HEK293 (cell line): ENCODE results near the gene DYDC2.
A peak's percentile ranks its signal among the peaks of the same experiment; 100 is the strongest.
"Not testable (repeated sequence)": the region's sequence is repeated elsewhere in the genome, so short reads cannot be mapped to it uniquely, and the experiment has no call there.

Experiments
- CTCF ChIA-PET: fragments of 350-600 bp; formaldehyde crosslinking; extraction: SDS; loops from one replicate; lab custom pipeline; 2021; ENCODE audit warnings: antibody characterized with exemption; lab: Yijun Ruan, JAX
- POLR2A ChIA-PET: fragments of 300-600 bp; formaldehyde crosslinking; extraction: SDS; loops from one replicate; lab custom pipeline; 2020; ENCODE audit warnings: antibody characterized with exemption, inconsistent platforms; lab: Yijun Ruan, JAX
- H3K27ac ChIP-seq: fragments of 200-500 bp; sonication (Bioruptor generic); 2 replicates; pipeline ENCODE4 v1.5.1; 2014; ENCODE audit warnings: low read depth, low read length, control low read depth, inconsistent platforms; ENCODE audit errors: extremely low read depth
- H3K36me3 ChIP-seq, 2 experiments: fragments of 200-500 bp in 1 of 2; sonication (Bioruptor generic) in 1 of 2; 1 replicate in 1 of 2; 2 replicates in 1 of 2; pipeline ENCODE4 v1.5.1; 2014 to 2017; ENCODE audit warnings: inconsistent platforms in 2 of 2, low read length in 2 of 2; ENCODE audit not compliant: control insufficient read depth in 2 of 2, insufficient read depth in 1 of 2
- H3K4me1 ChIP-seq: fragments of 200-500 bp; sonication (Bioruptor generic); 2 replicates; pipeline ENCODE4 v1.5.1; 2014; ENCODE audit warnings: mild to moderate bottlenecking, low read length, inconsistent platforms; ENCODE audit not compliant: control insufficient read depth, insufficient read depth
- H3K4me3 ChIP-seq: 2 replicates; pipeline ENCODE4 v1.5.1; 2011; ENCODE audit warnings: low read depth, mild to moderate bottlenecking, control low read depth, low read length, moderate library complexity
- H3K9me3 ChIP-seq: fragments of 200-500 bp; sonication (Bioruptor generic); 2 replicates; pipeline ENCODE4 v1.5.1; 2014; ENCODE audit warnings: low read depth, low read length, inconsistent platforms; ENCODE audit not compliant: control insufficient read depth, insufficient read depth
- FEZF1 ChIP-seq: fragments of 450-650 bp; formaldehyde crosslinking; IDR thresholded peaks from 2 replicates; pipeline ENCODE4 v1.5.1; 2016; ENCODE audit warnings: missing biosample characterization, missing genetic modification characterization
- IKZF3 ChIP-seq: fragments of 450-650 bp; IDR thresholded peaks from 2 replicates; pipeline ENCODE4 v1.5.0; 2018; ENCODE audit warnings: missing biosample characterization, mild to moderate bottlenecking, missing genetic modification characterization, moderate library complexity
- OSR2 ChIP-seq: fragments of 450-650 bp; formaldehyde crosslinking; IDR thresholded peaks from 2 replicates; pipeline ENCODE4 v1.5.1; 2016; ENCODE audit warnings: missing biosample characterization, missing genetic modification characterization
- TCF7L2 ChIP-seq: IDR thresholded peaks from 2 replicates; pipeline ENCODE4 v1.6.1; 2011; ENCODE audit warnings: low read depth, mild to moderate bottlenecking, inconsistent platforms, low read length, moderate library complexity, borderline replicate concordance
- WT1 ChIP-seq: fragments of 450-650 bp; formaldehyde crosslinking; IDR thresholded peaks from 2 replicates; pipeline ENCODE4 v1.5.1; 2016; ENCODE audit warnings: missing biosample characterization, missing genetic modification characterization
- ZBTB48 ChIP-seq: fragments of 450-650 bp; formaldehyde crosslinking; IDR thresholded peaks from 2 replicates; pipeline ENCODE4 v1.5.1; 2016; ENCODE audit warnings: missing biosample characterization, missing genetic modification characterization
- ZSCAN16 ChIP-seq: fragments of 450-650 bp; formaldehyde crosslinking; IDR thresholded peaks from 2 replicates; pipeline ENCODE4 v1.5.1; 2016; ENCODE audit warnings: missing biosample characterization, missing genetic modification characterization
- ZSCAN30 ChIP-seq: fragments of 450-650 bp; IDR thresholded peaks from 2 replicates; pipeline ENCODE4 v1.5.1; 2018; ENCODE audit warnings: missing biosample characterization, mild to moderate bottlenecking, missing genetic modification characterization, moderate library complexity
- ZXDB ChIP-seq: fragments of 450-650 bp; formaldehyde crosslinking; IDR thresholded peaks from 2 replicates; pipeline ENCODE4 v1.5.1; 2016; ENCODE audit warnings: missing biosample characterization, missing genetic modification characterization
- TF ChIP-seq, protein P1 (sequence below): fragments of 450-650 bp; formaldehyde crosslinking; IDR thresholded peaks from 2 replicates; pipeline ENCODE4 v1.5.1; 2016; ENCODE audit warnings: missing biosample characterization, missing genetic modification characterization

DYDC2 gene

GRCh38 chr10:80417256-80417655 lies 60.7 kb downstream of the DYDC2 start:
- CTCF ChIA-PET: interaction anchor here (0.6 to 0.8 kb wide), 3 partner anchors 39 to 182 kb away, joined by 3 read pairs; no protein-coding TSS in a partner anchor
- POLR2A ChIA-PET, H3K27ac ChIP-seq, H3K4me3 ChIP-seq, H3K9me3 ChIP-seq: not testable (repeated sequence)
- Histone ChIP-seq H3K36me3 (peaks cover 3 to 30% of the 10 kb centered on the region in 2 experiments; a peak in 2 of 3 replicates), H3K4me1 (peaks cover 39% of the 10 kb centered on the region)
- TF ChIP-seq TCF7L2: peak; percentile 59; the same call in 1 of the 2 replicates
- peak; percentile 34; the same call in 1 of the 2 replicates for TF ChIP-seq WT1 (tag by site-specific recombination)
- TF ChIP-seq ZBTB48 (tag by site-specific recombination): peak; percentile 54; the same call in 1 of the 2 replicates
- peak; percentile 47; the same call in 1 of the 2 replicates for TF ChIP-seq ZXDB (tag by site-specific recombination)
- TF ChIP-seq, protein P1, sequence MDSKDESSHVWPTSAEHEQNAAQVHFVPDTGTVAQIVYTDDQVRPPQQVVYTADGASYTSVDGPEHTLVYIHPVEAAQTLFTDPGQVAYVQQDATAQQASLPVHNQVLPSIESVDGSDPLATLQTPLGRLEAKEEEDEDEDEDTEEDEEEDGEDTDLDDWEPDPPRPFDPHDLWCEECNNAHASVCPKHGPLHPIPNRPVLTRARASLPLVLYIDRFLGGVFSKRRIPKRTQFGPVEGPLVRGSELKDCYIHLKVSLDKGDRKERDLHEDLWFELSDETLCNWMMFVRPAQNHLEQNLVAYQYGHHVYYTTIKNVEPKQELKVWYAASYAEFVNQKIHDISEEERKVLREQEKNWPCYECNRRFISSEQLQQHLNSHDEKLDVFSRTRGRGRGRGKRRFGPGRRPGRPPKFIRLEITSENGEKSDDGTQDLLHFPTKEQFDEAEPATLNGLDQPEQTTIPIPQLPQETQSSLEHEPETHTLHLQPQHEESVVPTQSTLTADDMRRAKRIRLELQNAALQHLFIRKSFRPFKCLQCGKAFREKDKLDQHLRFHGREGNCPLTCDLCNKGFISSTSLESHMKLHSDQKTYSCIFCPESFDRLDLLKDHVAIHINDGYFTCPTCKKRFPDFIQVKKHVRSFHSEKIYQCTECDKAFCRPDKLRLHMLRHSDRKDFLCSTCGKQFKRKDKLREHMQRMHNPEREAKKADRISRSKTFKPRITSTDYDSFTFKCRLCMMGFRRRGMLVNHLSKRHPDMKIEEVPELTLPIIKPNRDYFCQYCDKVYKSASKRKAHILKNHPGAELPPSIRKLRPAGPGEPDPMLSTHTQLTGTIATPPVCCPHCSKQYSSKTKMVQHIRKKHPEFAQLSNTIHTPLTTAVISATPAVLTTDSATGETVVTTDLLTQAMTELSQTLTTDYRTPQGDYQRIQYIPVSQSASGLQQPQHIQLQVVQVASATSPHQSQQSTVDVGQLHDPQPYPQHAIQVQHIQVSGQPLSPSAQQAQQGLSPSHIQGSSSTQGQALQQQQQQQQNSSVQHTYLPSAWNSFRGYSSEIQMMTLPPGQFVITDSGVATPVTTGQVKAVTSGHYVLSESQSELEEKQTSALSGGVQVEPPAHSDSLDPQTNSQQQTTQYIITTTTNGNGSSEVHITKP (tag by site-specific recombination): peak; percentile 33; the same call in 1 of the 2 replicates
- 0 out of 2 replicates have a peak, but pooled peaks have one; percentile 56 for TF ChIP-seq ZSCAN16 (tag by site-specific recombination)
- TF ChIP-seq ZSCAN30: peak; percentile 63; the same call in 1 of the 2 replicates
- TF ChIP-seq IKZF3 (tag by site-specific recombination): peak; percentile 46; the same call in 1 of the 2 replicates
- TF ChIP-seq OSR2 (tag by site-specific recombination): peak; percentile 23; the same call in 1 of the 2 replicates
- peak; percentile 66; the same call in 1 of the 2 replicates for TF ChIP-seq FEZF1 (tag by site-specific recombination)
